Measurements from ENCODE around the gene NDUFS3.

GRCh38 chr11:47593934-47594855 lies 15.3 kb downstream of the NDUFS3 start, which contains the start of gene C1QTNF4:
- TF ChIP-seq SPI1 (IDR thresholded peaks at IDR 0.05; ENCODE audit: low read depth, low read length) (no peak), POLR2AphosphoS5 (IDR thresholded peaks at IDR 0.05; ENCODE audit: low read depth, low read length) (no peak), POLR2A (IDR thresholded peaks at IDR 0.05; ENCODE audit: low read depth, low read length) (no peak), TAF1 (IDR thresholded peaks at IDR 0.05; ENCODE audit: low read depth, low read length) (no peak), PAX5 (IDR thresholded peaks at IDR 0.05; ENCODE audit: insufficient read depth, low read length, severe bottlenecking) (no peak), POU2F2 (IDR thresholded peaks at IDR 0.05; ENCODE audit: low read depth, low read length) (no peak)
